BLaER1 treated with 17β-estradiol and CSF1 and Interleukin-3, amounts not matched to agents 10 nM and 100 nM (cell line): ENCODE measurements around the gene OBSCN.

Experiments
- H3K27ac ChIP-seq, 11 experiments: shearing (Covaris generic); formaldehyde crosslinking; 2 replicates each; pipeline ENCODE4 v1.8.1; 2022
- H3K27me3 ChIP-seq, 11 experiments: shearing (Covaris generic); formaldehyde crosslinking; 2 replicates each; pipeline ENCODE4 v1.8.1; 2022
- H3K36me3 ChIP-seq, 11 experiments: shearing (Covaris generic); formaldehyde crosslinking; 2 replicates each; pipeline ENCODE4 v1.8.1; 2022
- H3K4me1 ChIP-seq, 10 experiments: shearing (Covaris generic); formaldehyde crosslinking; 2 replicates each; pipeline ENCODE4 v1.8.1; 2022
- H3K4me2 ChIP-seq, 11 experiments: shearing (Covaris generic); formaldehyde crosslinking; 2 replicates each; pipeline ENCODE4 v1.8.1; 2022
- H3K4me3 ChIP-seq, 10 experiments: shearing (Covaris generic); formaldehyde crosslinking; 2 replicates each; pipeline ENCODE4 v1.8.1; 2022
- H3K9ac ChIP-seq, 11 experiments: shearing (Covaris generic); formaldehyde crosslinking; 2 replicates each; pipeline ENCODE4 v1.8.1; 2022
- H3K9me3 ChIP-seq, 11 experiments: shearing (Covaris generic); formaldehyde crosslinking; replicated peaks in 1 of 11; 2 replicates each; pipeline ENCODE4 v1.8.1; 2022
- H4K20me1 ChIP-seq, 11 experiments: shearing (Covaris generic); formaldehyde crosslinking; 2 replicates each; pipeline ENCODE4 v1.8.1; 2022
- Cebpa-rat ChIP-seq, 11 experiments: shearing (Covaris generic); IDR thresholded peaks; 2 replicates each; pipeline ENCODE4 v1.8.1; 2022

Gene OBSCN

DNA sequence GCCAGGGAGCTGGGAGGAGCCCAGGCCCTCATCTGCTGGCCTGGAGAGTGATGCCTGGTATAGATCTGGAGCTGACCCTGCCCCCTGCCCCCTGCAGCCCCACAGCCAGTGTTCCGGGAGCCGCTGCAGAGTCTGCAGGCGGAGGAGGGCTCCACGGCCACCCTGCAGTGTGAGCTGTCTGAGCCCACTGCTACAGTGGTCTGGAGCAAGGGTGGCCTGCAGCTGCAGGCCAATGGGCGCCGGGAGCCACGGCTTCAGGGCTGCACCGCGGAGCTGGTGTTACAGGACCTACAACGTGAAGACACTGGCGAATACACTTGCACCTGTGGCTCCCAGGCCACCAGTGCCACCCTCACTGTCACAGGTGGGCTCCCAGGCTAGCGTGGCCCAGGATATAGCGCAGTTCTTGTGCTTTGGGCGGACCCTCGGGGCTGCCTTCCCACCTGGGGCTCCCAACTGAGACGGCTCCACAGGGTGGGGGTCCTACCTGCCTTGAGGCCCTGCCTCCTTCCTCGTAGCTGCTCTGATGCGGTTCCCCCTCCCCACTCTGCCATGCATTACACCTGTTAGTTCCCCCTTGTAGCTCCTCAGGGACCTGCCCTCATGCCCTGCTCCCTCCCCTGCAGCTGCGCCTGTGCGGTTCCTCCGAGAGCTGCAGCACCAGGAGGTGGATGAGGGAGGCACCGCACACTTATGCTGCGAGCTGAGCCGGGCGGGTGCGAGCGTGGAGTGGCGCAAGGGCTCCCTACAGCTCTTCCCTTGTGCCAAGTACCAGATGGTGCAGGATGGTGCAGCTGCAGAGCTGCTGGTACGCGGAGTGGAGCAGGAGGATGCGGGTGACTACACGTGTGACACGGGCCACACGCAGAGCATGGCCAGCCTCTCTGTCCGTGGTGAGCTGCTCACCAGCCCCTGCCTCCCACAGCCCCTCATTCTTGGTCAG is 98.7 kb downstream of the OBSCN start:
- Histone ChIP-seq H3K4me2 (peak overlapping the region in 7 of 11 experiments; percentile 6 to 47 (median 40); a peak in 11 of 22 replicates), H3K36me3 (peaks cover 9 to 30% (median 18%) of the 10 kb centered on the region in 11 experiments; a peak in 20 of 22 replicates), H4K20me1 (peaks cover 0 to 4% (median 0%) of the 10 kb centered on the region in 11 experiments; a peak in 3 of 22 replicates), H3K9me3 (peaks cover 18 to 36% (median 30%) of the 10 kb centered on the region in 11 experiments), H3K4me3 (no peak overlapping the region), H3K27ac (no peak overlapping the region), H3K27me3 (no peaks in the 10 kb centered on the region), H3K4me1 (peaks cover 0 to 15% (median 10%) of the 10 kb centered on the region in 10 experiments; a peak in 11 of 20 replicates), H3K9ac (no peak overlapping the region)
- TF ChIP-seq Cebpa-rat (IDR thresholded peaks at IDR 0.05): no peak

DNA sequence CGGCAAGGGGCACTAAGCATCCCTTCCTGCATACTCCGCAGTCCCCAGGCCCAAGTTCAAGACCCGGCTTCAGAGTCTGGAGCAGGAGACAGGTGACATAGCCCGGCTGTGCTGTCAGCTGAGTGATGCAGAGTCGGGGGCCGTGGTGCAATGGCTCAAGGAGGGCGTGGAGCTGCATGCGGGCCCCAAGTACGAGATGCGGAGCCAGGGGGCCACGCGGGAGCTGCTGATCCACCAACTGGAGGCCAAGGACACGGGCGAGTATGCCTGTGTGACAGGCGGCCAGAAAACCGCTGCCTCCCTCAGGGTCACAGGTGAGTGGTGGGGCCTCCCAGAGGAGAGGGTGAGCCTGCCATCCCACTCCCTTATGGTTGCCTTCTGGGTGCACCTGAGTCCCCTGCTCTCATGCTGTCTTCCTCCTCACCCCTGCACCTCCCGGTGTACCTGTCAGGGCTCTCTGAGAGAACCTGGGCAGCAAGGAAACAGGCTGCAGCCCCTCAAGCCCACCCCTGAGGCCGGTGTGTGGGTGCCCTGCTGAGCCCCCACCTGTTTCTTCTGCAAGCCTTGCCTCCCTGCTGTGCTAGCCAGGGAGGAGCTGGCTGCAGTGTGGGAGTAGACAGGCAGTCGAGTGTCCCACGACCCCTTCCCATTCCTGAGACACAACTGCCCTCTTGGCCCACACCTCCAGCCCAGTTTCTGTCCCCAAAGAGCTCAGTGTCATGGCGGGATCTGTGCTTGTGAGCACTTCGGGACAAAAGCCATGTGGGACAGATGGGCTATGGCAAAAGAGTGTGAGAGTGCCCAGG is 99.6 kb downstream of the OBSCN start:
- H3K4me1 ChIP-seq: peaks cover 0 to 15% (median 10%) of the 10 kb centered on the region in 10 experiments; a peak in 11 of 20 replicates
- TF ChIP-seq Cebpa-rat (IDR thresholded peaks at IDR 0.05): no peak
- peaks cover 0 to 4% (median 0%) of the 10 kb centered on the region in 11 experiments; a peak in 3 of 22 replicates for H4K20me1 ChIP-seq
- no peak overlapping the region for H3K9ac ChIP-seq
- no peaks in the 10 kb centered on the region for H3K27me3 ChIP-seq
- H3K27ac ChIP-seq: no peak overlapping the region
- peak overlapping the region in 7 of 11 experiments; percentile 6 to 47 (median 40); a peak in 10 of 22 replicates for H3K4me2 ChIP-seq
- H3K9me3 ChIP-seq: peaks cover 17 to 36% (median 30%) of the 10 kb centered on the region in 11 experiments
- no peak overlapping the region for H3K4me3 ChIP-seq
- H3K36me3 ChIP-seq: peaks cover 11 to 32% (median 17%) of the 10 kb centered on the region in 11 experiments; a peak in 19 of 22 replicates

GRCh38 chr1:228308085-228308601 is 100.3 kb downstream of the OBSCN start:
- peaks cover 0 to 15% (median 10%) of the 10 kb centered on the region in 10 experiments; a peak in 11 of 20 replicates for H3K4me1 ChIP-seq
- no peak overlapping the region for H3K4me2 ChIP-seq
- no peak overlapping the region for H3K4me3 ChIP-seq
- no peak overlapping the region for H3K9ac ChIP-seq
- peaks cover 17 to 36% (median 29%) of the 10 kb centered on the region in 11 experiments for H3K9me3 ChIP-seq
- H3K27me3 ChIP-seq: no peaks in the 10 kb centered on the region
- peaks cover 0 to 4% (median 0%) of the 10 kb centered on the region in 11 experiments; a peak in 3 of 22 replicates for H4K20me1 ChIP-seq
- H3K27ac ChIP-seq: no peak overlapping the region
- peaks cover 10 to 32% (median 13%) of the 10 kb centered on the region in 11 experiments; a peak in 16 of 22 replicates for H3K36me3 ChIP-seq
- no peak for TF ChIP-seq Cebpa-rat (IDR thresholded peaks at IDR 0.05)

- peaks cover 0 to 15% (median 10%) of the 10 kb centered on the region in 10 experiments; a peak in 11 of 20 replicates for H3K4me1 ChIP-seq
- H3K27ac ChIP-seq: no peak overlapping the region
- no peaks in the 10 kb centered on the region for H3K27me3 ChIP-seq
- H4K20me1 ChIP-seq: peaks cover 0 to 4% (median 0%) of the 10 kb centered on the region in 11 experiments; a peak in 3 of 22 replicates
- H3K9ac ChIP-seq: no peak overlapping the region
- no peak overlapping the region for H3K4me3 ChIP-seq
- TF ChIP-seq Cebpa-rat (IDR thresholded peaks at IDR 0.05): no peak
- H3K9me3 ChIP-seq: peaks cover 19 to 36% (median 29%) of the 10 kb centered on the region in 11 experiments
- H3K36me3 ChIP-seq: peaks cover 8 to 30% (median 13%) of the 10 kb centered on the region in 11 experiments; a peak in 14 of 22 replicates
- H3K4me2 ChIP-seq: no peak overlapping the region
These were observed 100.9 kb downstream of the OBSCN start for GRCh38 chr1:228308628-228309325.

GRCh38 chr1:228309326-228310067 is 101.7 kb downstream of the OBSCN start:
- H4K20me1 ChIP-seq: peaks cover 0 to 4% (median 0%) of the 10 kb centered on the region in 11 experiments; a peak in 3 of 22 replicates
- peaks cover 8 to 28% (median 13%) of the 10 kb centered on the region in 11 experiments; a peak in 14 of 22 replicates for H3K36me3 ChIP-seq
- no peak overlapping the region for H3K4me2 ChIP-seq
- H3K4me3 ChIP-seq: no peak overlapping the region
- no peak overlapping the region for H3K9ac ChIP-seq
- no peak overlapping the region for H3K27ac ChIP-seq
- H3K27me3 ChIP-seq: no peaks in the 10 kb centered on the region
- peaks cover 19 to 36% (median 29%) of the 10 kb centered on the region in 11 experiments for H3K9me3 ChIP-seq
- no peak for TF ChIP-seq Cebpa-rat (IDR thresholded peaks at IDR 0.05)
- H3K4me1 ChIP-seq: peaks cover 0 to 15% (median 10%) of the 10 kb centered on the region in 10 experiments; a peak in 11 of 20 replicates

- Histone ChIP-seq H3K27me3 (no peaks in the 10 kb centered on the region), H3K36me3 (peaks cover 8 to 28% (median 13%) of the 10 kb centered on the region in 11 experiments; a peak in 14 of 22 replicates), H3K9me3 (peaks cover 19 to 36% (median 29%) of the 10 kb centered on the region in 11 experiments), H3K4me1 (peaks cover 0 to 15% (median 10%) of the 10 kb centered on the region in 10 experiments; a peak in 11 of 20 replicates), H3K4me3 (no peak overlapping the region), H3K4me2 (no peak overlapping the region), H3K9ac (no peak overlapping the region), H3K27ac (no peak overlapping the region), H4K20me1 (peaks cover 0 to 4% (median 0%) of the 10 kb centered on the region in 11 experiments; a peak in 3 of 22 replicates)
- no peak for TF ChIP-seq Cebpa-rat (IDR thresholded peaks at IDR 0.05)
These were observed 102.4 kb downstream of the OBSCN start for GRCh38 chr1:228310162-228310792.

- Histone ChIP-seq H3K27me3 (no peaks in the 10 kb centered on the region), H3K9me3 (peaks cover 19 to 36% (median 29%) of the 10 kb centered on the region in 11 experiments), H3K4me3 (no peak overlapping the region), H3K36me3 (peaks cover 8 to 28% (median 13%) of the 10 kb centered on the region in 11 experiments; a peak in 14 of 22 replicates), H3K27ac (no peak overlapping the region), H3K4me1 (peaks cover 0 to 15% (median 10%) of the 10 kb centered on the region in 10 experiments; a peak in 11 of 20 replicates), H3K4me2 (no peak overlapping the region), H4K20me1 (peaks cover 0 to 4% (median 0%) of the 10 kb centered on the region in 11 experiments; a peak in 3 of 22 replicates), H3K9ac (no peak overlapping the region)
- TF ChIP-seq Cebpa-rat (IDR thresholded peaks at IDR 0.05): no peak
These were observed 103.2 kb downstream of the OBSCN start for GRCh38 chr1:228311091-228311490.
